Keratinocyte (primary cell): ENCODE data around the gene ZNF438. TPM values are rescaled to one million over a fixed set of nuclear protein-coding genes. Genes with fewer than 3 reads are reported as not detected.
"Not testable (repeated sequence)": the region's sequence is repeated elsewhere in the genome, so short reads cannot be mapped to it uniquely, and the experiment has no call there.

Experiments used
- DNase-seq: peaks from one replicate; pipeline ENCODE4 v3.0.0-alpha.2; 2011; ENCODE audit warnings: low read depth, missing footprints, low spot score
- FAIRE-seq: peaks from 2 replicates; lab custom pipeline; 2011; peaks lifted over from hg19 to GRCh38; lab: Jason Lieb, UNC
- H2AFZ ChIP-seq: 2 replicates; pipeline ENCODE4 v1.6.0; 2012; ENCODE audit warnings: low read length, control low read depth, inconsistent platforms; ENCODE audit not compliant: control insufficient read depth
- H3K27ac ChIP-seq: 2 replicates; pipeline ENCODE4 v1.5.1; 2011; ENCODE audit warnings: low read length; ENCODE audit not compliant: control insufficient read depth, insufficient read depth
- H3K27me3 ChIP-seq: 3 replicates; pipeline ENCODE4 v1.6.0; 2011; ENCODE audit warnings: low read length; ENCODE audit not compliant: control insufficient read depth, insufficient read depth; ENCODE audit errors: extremely low read depth
- H3K36me3 ChIP-seq, 2 experiments: 2 replicates in 1 of 2; 3 replicates in 1 of 2; pipeline ENCODE4 v1.5.1; 2011; ENCODE audit warnings: low read length in 2 of 2, mild to moderate bottlenecking in 1 of 2; ENCODE audit not compliant: control insufficient read depth in 2 of 2, insufficient read depth in 2 of 2; ENCODE audit errors: extremely low read depth in 1 of 2
- H3K4me1 ChIP-seq: 3 replicates; pipeline ENCODE4 v1.5.1; 2011; ENCODE audit warnings: low read length; ENCODE audit not compliant: control insufficient read depth, insufficient read depth; ENCODE audit errors: extremely low read depth
- H3K4me2 ChIP-seq: 3 replicates; pipeline ENCODE4 v1.6.0; 2011; ENCODE audit warnings: low read depth, low read length; ENCODE audit not compliant: control insufficient read depth, insufficient read depth; ENCODE audit errors: extremely low read depth
- H3K4me3 ChIP-seq, 3 experiments: fragments of 200-600 bp in 1 of 3; sonication (generic) in 1 of 3; 2 replicates in 2 of 3; 3 replicates in 1 of 3; pipeline ENCODE4 v1.5.1; 2011 to 2016; ENCODE audit warnings: low read length in 3 of 3, mild to moderate bottlenecking in 3 of 3, control low read depth in 2 of 3, inconsistent platforms in 1 of 3, low read depth in 1 of 3, mixed read lengths in 1 of 3, mixed run types in 1 of 3, moderate library complexity in 1 of 3; ENCODE audit not compliant: control insufficient read depth in 2 of 3, insufficient read depth in 2 of 3; ENCODE audit errors: extremely low read depth in 1 of 3
- H3K79me2 ChIP-seq: 2 replicates; pipeline ENCODE4 v1.6.0; 2012; ENCODE audit warnings: low read length; ENCODE audit not compliant: control insufficient read depth, insufficient read depth
- H3K9ac ChIP-seq: 3 replicates; pipeline ENCODE4 v1.6.0; 2011; ENCODE audit warnings: low read length; ENCODE audit not compliant: control insufficient read depth, insufficient read depth; ENCODE audit errors: extremely low read depth
- H3K9me1 ChIP-seq: 3 replicates; pipeline ENCODE4 v1.6.0; 2011; ENCODE audit warnings: low read length; ENCODE audit not compliant: control insufficient read depth, insufficient read depth; ENCODE audit errors: extremely low read depth
- H3K9me3 ChIP-seq: 2 replicates; pipeline ENCODE4 v1.5.1; 2012; ENCODE audit warnings: low read depth, low read length; ENCODE audit not compliant: control insufficient read depth
- H4K20me1 ChIP-seq: 3 replicates; pipeline ENCODE4 v1.6.0; 2011; ENCODE audit warnings: low read length; ENCODE audit not compliant: control insufficient read depth, insufficient read depth; ENCODE audit errors: extremely low read depth
- CTCF ChIP-seq, 3 experiments: IDR thresholded peaks in 1 of 3; conservative IDR thresholded peaks in 1 of 3; optimal IDR thresholded peaks in 1 of 3; 2 replicates in 2 of 3; 3 replicates in 1 of 3; pipeline versions ENCODE3 to v1.5.1; 2011; ENCODE audit warnings: low read length in 3 of 3, mild to moderate bottlenecking in 3 of 3, moderate library complexity in 2 of 3, control low read depth in 1 of 3, inconsistent platforms in 1 of 3; ENCODE audit not compliant: insufficient read depth in 2 of 3; ENCODE audit errors: extremely low read depth in 1 of 3
- EZH2 ChIP-seq: IDR thresholded peaks from one replicate; pipeline ENCODE4 v1.6.1; 2012; ENCODE audit warnings: inconsistent platforms, mild to moderate bottlenecking, low read length, moderate library complexity
- dilution Hi-C: fragments of 300-500 bp; cut with MboI; formaldehyde crosslinking; loops from one replicate; pipeline ENCODE4 v1.7.0; 2020; ENCODE audit warnings: low sequenced_read_pairs; ENCODE audit not compliant: extremely low pct_ligation_motif_present
- polyA plus RNA-seq, 5 experiments: library from polyadenylated mRNA; depleted of rRNA in 3 of 5; stranded (reverse) in 3 of 5; stranded (forward) in 1 of 5; unstranded in 1 of 5; fragments of >200 nt; gene quantifications; 1 replicate in 1 of 5; 2 replicates in 3 of 5; 3 replicates in 1 of 5; pipeline versions ENCODE4 v1.2.1 to v1.2.3, GENCODE V29; 2011 to 2012; ENCODE audit warnings: missing spikeins in 2 of 5, low read depth in 1 of 5, low replicate concordance in 1 of 5

The ZNF438 gene
- polyA plus RNA-seq, 1 donor (not counting 4 experiments of a cell fraction or from before 2014, with no cell fraction given): 2.8 TPM

GRCh38 chr10:30902621-30903396, 128.9 kb downstream of the ZNF438 start:
- dilution Hi-C loops: no loop called here
- no peak overlapping the region for H3K4me3 ChIP-seq
- FAIRE-seq (no peak), DNase-seq (no peak)
- H3K4me1 ChIP-seq: no peaks in the 10 kb centered on the region
- H3K36me3 ChIP-seq: no peaks in the 10 kb centered on the region
- TF ChIP-seq CTCF (optimal IDR thresholded peaks at IDR 0.05 in 1 of 3, IDR thresholded peaks at IDR 0.05 in 1 of 3, conservative IDR thresholded peaks at IDR 0.05 in 1 of 3; ENCODE audit: extremely low read depth in 1 of 3, insufficient read depth in 2 of 3, low read length in 3 of 3) (no peak), EZH2 (no peak)
- no peak overlapping the region for H2AFZ ChIP-seq
- no peaks in the 10 kb centered on the region for H3K9me3 ChIP-seq
- no peak overlapping the region for H3K4me2 ChIP-seq
- no peak overlapping the region for H3K9ac ChIP-seq
- no peaks in the 10 kb centered on the region for H3K9me1 ChIP-seq
- no peaks in the 10 kb centered on the region for H3K79me2 ChIP-seq
- no peaks in the 10 kb centered on the region for H4K20me1 ChIP-seq
- no peak overlapping the region for H3K27ac ChIP-seq
- H3K27me3 ChIP-seq: no peaks in the 10 kb centered on the region

DNA sequence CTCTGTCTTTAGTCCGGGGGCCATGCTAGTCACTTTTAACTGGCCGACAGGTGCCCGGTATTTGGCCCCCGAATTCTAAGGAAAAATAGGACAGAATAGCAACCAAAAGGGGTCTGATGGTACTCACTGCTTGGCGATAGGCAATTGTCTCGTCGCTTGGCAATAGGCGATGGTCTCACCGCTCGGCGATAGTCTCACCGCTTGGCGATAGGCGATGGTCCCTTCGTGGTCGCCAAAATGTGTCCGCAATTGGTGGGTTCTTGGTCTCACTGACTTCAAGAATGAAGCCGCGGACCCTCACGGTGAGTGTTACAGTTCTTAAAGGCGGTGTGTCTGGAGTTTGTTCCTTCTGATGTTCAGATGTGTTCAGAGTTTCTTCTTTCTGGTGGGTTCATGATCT, 130.2 kb downstream of the ZNF438 start:
- H3K4me3 ChIP-seq, H3K9me1 ChIP-seq, H3K9ac ChIP-seq, H3K9me3 ChIP-seq, H3K4me1 ChIP-seq, H3K27ac ChIP-seq, H3K27me3 ChIP-seq, H3K79me2 ChIP-seq, H2AFZ ChIP-seq, H3K36me3 ChIP-seq, DNase-seq, FAIRE-seq, H3K4me2 ChIP-seq, dilution Hi-C loops, H4K20me1 ChIP-seq: not testable (repeated sequence)

- no peak overlapping the region for H3K4me2 ChIP-seq
- no peak overlapping the region for H3K9ac ChIP-seq
- H3K79me2 ChIP-seq: no peaks in the 10 kb centered on the region
- H3K27ac ChIP-seq: no peak overlapping the region
- H3K9me1 ChIP-seq: no peaks in the 10 kb centered on the region
- no peaks in the 10 kb centered on the region for H4K20me1 ChIP-seq
- DNase-seq (no peak), FAIRE-seq (no peak)
- dilution Hi-C loops: no loop called here
- H3K27me3 ChIP-seq: no peaks in the 10 kb centered on the region
- H3K4me3 ChIP-seq: no peak overlapping the region
- no peaks in the 10 kb centered on the region for H3K9me3 ChIP-seq
- H2AFZ ChIP-seq: no peak overlapping the region
- TF ChIP-seq CTCF (optimal IDR thresholded peaks at IDR 0.05 in 1 of 3, IDR thresholded peaks at IDR 0.05 in 1 of 3, conservative IDR thresholded peaks at IDR 0.05 in 1 of 3; ENCODE audit: extremely low read depth in 1 of 3, insufficient read depth in 2 of 3, low read length in 3 of 3): no peak
- TF ChIP-seq EZH2: no peak
- no peaks in the 10 kb centered on the region for H3K4me1 ChIP-seq
- no peaks in the 10 kb centered on the region for H3K36me3 ChIP-seq
Measured at GRCh38 chr10:30898964-30899363, 132.7 kb downstream of the ZNF438 start.
